HG02943 (cell line): ENCODE measurements around the gene F13B.
A peak's percentile ranks its signal among the peaks of the same experiment; 100 is the strongest.
"Not testable (repeated sequence)": the region's sequence is repeated elsewhere in the genome, so short reads cannot be mapped to it uniquely, and the experiment has no call there.

ENCODE experiments used
- ATAC-seq: cut with Tn5 transposase; IDR thresholded peaks from one replicate; pipeline ENCODE4 v1.9.1; 2021; ENCODE audit warnings: mild to moderate bottlenecking, low read depth, moderate library complexity; ENCODE audit not compliant: unreplicated experiment

F13B gene

GRCh38 chr1:197062692-197063091, 4.4 kb downstream of the F13B start:
- peak; percentile 67 for ATAC-seq

GRCh38 chr1:197049100-197049499, 18.0 kb downstream of the F13B start:
- no peak for ATAC-seq

- ATAC-seq, result no peak
Measured at GRCh38 chr1:197042676-197043341, 24.3 kb downstream of the F13B start.

GRCh38 chr1:197041486-197042353, 25.3 kb downstream of the F13B start:
- no peak for ATAC-seq

- no peak for ATAC-seq
Measured at GRCh38 chr1:197036861-197037260, 30.2 kb downstream of the F13B start.

- ATAC-seq, result not testable (repeated sequence)
Measured at GRCh38 chr1:197034631-197035339, 32.3 kb downstream of the F13B start.

- ATAC-seq, result no peak
Measured at GRCh38 chr1:197029749-197030148, 37.3 kb downstream of the F13B start.

- no peak for ATAC-seq
Measured at GRCh38 chr1:197027359-197027758, 39.7 kb downstream of the F13B start.

- ATAC-seq, result no peak
Measured at GRCh38 chr1:197024460-197024859, 42.6 kb downstream of the F13B start.

- no peak for ATAC-seq
Measured at GRCh38 chr1:197021716-197022115, 45.3 kb downstream of the F13B start.

- no peak for ATAC-seq
Measured at GRCh38 chr1:197017558-197018146, 49.4 kb downstream of the F13B start.

GRCh38 chr1:197016751-197017150, 50.3 kb downstream of the F13B start:
- ATAC-seq, result no peak

- no peak for ATAC-seq
Measured at GRCh38 chr1:197013234-197013633, 53.8 kb downstream of the F13B start.

GRCh38 chr1:197011614-197012013, 55.4 kb downstream of the F13B start:
- no peak for ATAC-seq

GRCh38 chr1:197008861-197009260, 58.2 kb downstream of the F13B start:
- ATAC-seq, result no peak

GRCh38 chr1:197003132-197003531, 63.9 kb downstream of the F13B start:
- no peak for ATAC-seq

GRCh38 chr1:197001828-197002227, 65.2 kb downstream of the F13B start:
- ATAC-seq, result no peak

GRCh38 chr1:196997423-196997822, 69.6 kb downstream of the F13B start:
- ATAC-seq, result no peak

- no peak for ATAC-seq
Measured at GRCh38 chr1:196993916-196994315, 73.1 kb downstream of the F13B start.

GRCh38 chr1:196991919-196992651, 75.0 kb downstream of the F13B start:
- not testable (repeated sequence) for ATAC-seq
